ENCODE data around the gene APCDD1L.
"Not testable (repeated sequence)": the region's sequence is repeated elsewhere in the genome, so short reads cannot be mapped to it uniquely, and the experiment has no call there.

APCDD1L gene

GRCh38 chr20:58513580-58514285, 1.5 kb downstream of the APCDD1L start:
- DNase-seq: no peak

GRCh38 chr20:58512808-58513552, 2.2 kb downstream of the APCDD1L start:
- no peak for DNase-seq

- DNase-seq: no peak
Observed at GRCh38 chr20:58511861-58512260, 3.3 kb downstream of the APCDD1L start.

- no peak for DNase-seq
Observed at GRCh38 chr20:58511364-58511763, 3.8 kb downstream of the APCDD1L start.

- DNase-seq: no peak
Observed at GRCh38 chr20:58510921-58511320, 4.3 kb downstream of the APCDD1L start.

GRCh38 chr20:58508762-58509395, 6.3 kb downstream of the APCDD1L start:
- DNase-seq: no peak

GRCh38 chr20:58506999-58507398, 8.2 kb downstream of the APCDD1L start:
- not testable (repeated sequence) for DNase-seq

GRCh38 chr20:58504566-58504965, 10.6 kb downstream of the APCDD1L start:
- DNase-seq: no peak

GRCh38 chr20:58503668-58504067, 11.5 kb downstream of the APCDD1L start:
- no peak for DNase-seq

GRCh38 chr20:58500256-58500655, 14.9 kb downstream of the APCDD1L start:
- no peak for DNase-seq

GRCh38 chr20:58498470-58499068, 16.6 kb downstream of the APCDD1L start:
- DNase-seq: no peak

- DNase-seq: no peak
Observed at GRCh38 chr20:58497724-58498469, 17.3 kb downstream of the APCDD1L start.

- DNase-seq: no peak
Observed at GRCh38 chr20:58497076-58497641, 18.0 kb downstream of the APCDD1L start.

GRCh38 chr20:58496429-58496769, 18.8 kb downstream of the APCDD1L start:
- DNase-seq: no peak

GRCh38 chr20:58495623-58496428, 19.4 kb downstream of the APCDD1L start:
- no peak for DNase-seq

GRCh38 chr20:58494923-58495622, 20.1 kb downstream of the APCDD1L start:
- no peak for DNase-seq

GRCh38 chr20:58492795-58493524, 22.2 kb downstream of the APCDD1L start:
- no peak for DNase-seq

- no peak for DNase-seq
Observed at GRCh38 chr20:58492074-58492718, 23.0 kb downstream of the APCDD1L start.

- DNase-seq: no peak
Observed at GRCh38 chr20:58486207-58486606, 29.0 kb downstream of the APCDD1L start.

- DNase-seq: no peak
Observed at GRCh38 chr20:58485393-58485792, 29.8 kb downstream of the APCDD1L start.

All from NCI-H2081 treated with DMSO at 0.1 percent for 48 hours (cell line).